NOMO-1 treated with DMSO at 0.1 percent for 48 hours (cell line): ENCODE data around the gene HARS1.
"Not testable (repeated sequence)": the region's sequence is repeated elsewhere in the genome, so short reads cannot be mapped to it uniquely, and the experiment has no call there.

Experiments
- DNase-seq: peaks from one replicate; lab custom pipeline; 2025; ENCODE audit not compliant: unreplicated experiment; lab: John Stamatoyannopoulos, UW

The HARS1 gene, protein sequence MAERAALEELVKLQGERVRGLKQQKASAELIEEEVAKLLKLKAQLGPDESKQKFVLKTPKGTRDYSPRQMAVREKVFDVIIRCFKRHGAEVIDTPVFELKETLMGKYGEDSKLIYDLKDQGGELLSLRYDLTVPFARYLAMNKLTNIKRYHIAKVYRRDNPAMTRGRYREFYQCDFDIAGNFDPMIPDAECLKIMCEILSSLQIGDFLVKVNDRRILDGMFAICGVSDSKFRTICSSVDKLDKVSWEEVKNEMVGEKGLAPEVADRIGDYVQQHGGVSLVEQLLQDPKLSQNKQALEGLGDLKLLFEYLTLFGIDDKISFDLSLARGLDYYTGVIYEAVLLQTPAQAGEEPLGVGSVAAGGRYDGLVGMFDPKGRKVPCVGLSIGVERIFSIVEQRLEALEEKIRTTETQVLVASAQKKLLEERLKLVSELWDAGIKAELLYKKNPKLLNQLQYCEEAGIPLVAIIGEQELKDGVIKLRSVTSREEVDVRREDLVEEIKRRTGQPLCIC

GRCh38 chr5:140690941-140691924 lies at the start of gene HARS1, which contains the start of gene HARS2:
Gene HARS1 (minus strand): TSS chr5:140691370. CDS start chr5:140691304, 66 bp downstream.
Gene HARS2 (plus strand): TSS chr5:140691455. CDS start chr5:140691649, 194 bp downstream.
- peak; percentile 88 for DNase-seq

- DNase-seq: no peak
Observed at GRCh38 chr5:140737486-140737885, 46.3 kb upstream of the HARS1 start.

GRCh38 chr5:140734354-140734753 lies 43.2 kb upstream of the HARS1 start:
- DNase-seq: no peak

DNA sequence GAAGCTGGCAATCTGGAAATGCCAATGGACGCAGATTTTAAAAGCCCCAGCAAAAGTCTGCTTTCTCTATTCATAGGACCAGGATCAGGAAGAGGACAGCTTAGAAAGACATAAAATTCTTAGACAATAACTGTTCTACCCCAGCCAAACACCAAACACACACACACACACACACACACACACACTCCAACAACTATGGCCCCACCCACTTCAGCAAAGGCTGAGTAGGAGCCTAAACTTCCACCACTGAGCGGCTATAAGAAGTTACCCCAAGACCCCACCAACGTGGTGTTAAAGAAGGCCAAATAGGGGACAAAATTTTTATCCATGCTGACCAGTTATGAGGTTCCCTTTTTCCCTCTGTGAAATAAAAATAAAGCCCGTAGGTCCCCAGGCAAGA lies 41.9 kb upstream of the HARS1 start:
- no peak for DNase-seq

GRCh38 chr5:140725799-140726471 lies 34.8 kb upstream of the HARS1 start:
- peak; percentile 61 for DNase-seq

GRCh38 chr5:140721395-140721794 lies 30.2 kb upstream of the HARS1 start:
- not testable (repeated sequence) for DNase-seq

DNA sequence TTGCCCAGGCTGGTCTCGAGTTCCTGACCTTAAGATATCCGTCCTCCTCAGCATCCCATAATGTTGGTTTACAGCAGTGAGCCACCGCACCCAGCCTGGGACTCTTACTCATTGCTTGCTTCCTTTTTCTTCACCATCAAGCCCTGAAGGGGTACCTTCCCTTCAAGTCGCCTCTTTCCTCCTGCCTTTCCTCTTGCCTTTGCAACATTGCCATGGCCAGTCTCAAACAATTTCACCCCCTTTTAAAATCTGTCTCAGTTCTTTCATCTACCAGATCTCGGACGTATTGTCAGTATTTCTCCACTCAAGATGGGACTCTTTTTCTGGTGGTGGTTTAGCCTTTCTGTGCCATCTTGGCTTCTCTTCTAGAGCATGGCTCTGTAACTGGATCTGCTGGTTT lies 29.6 kb upstream of the HARS1 start:
- DNase-seq: peak; percentile 50

GRCh38 chr5:140718266-140718592 lies 27.1 kb upstream of the HARS1 start:
- DNase-seq: no peak

GRCh38 chr5:140716238-140716637 lies 25.1 kb upstream of the HARS1 start:
- not testable (repeated sequence) for DNase-seq

GRCh38 chr5:140713562-140714094 lies 22.5 kb upstream of the HARS1 start:
- no peak for DNase-seq

DNA sequence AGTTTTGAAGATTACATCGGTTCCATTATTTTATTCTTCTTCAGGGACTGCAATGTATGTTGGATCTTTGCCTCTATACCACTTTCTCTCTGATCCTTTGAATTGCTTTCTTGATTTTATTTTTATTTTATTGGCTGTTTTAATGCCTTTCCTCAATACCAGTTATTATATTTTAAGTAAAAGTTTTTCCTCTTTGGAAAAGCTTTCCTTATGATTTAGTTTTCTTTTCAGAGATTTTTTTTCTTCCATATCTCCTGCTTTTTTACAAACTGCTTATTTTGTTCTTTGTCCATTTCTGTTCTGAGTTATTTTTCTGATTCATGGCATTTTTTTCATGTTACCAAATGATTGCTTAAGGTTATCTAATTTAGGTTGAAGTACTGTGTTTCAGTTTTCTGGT lies 20.6 kb upstream of the HARS1 start:
- DNase-seq: no peak

- DNase-seq: peak; percentile 93
Observed at GRCh38 chr5:140710899-140711552, 19.9 kb upstream of the HARS1 start.

- DNase-seq: not testable (repeated sequence)
Observed at GRCh38 chr5:140708787-140709186, 17.6 kb upstream of the HARS1 start.

- DNase-seq: no peak
Observed at GRCh38 chr5:140707812-140708211, 16.6 kb upstream of the HARS1 start.

GRCh38 chr5:140700177-140701144 lies 9.3 kb upstream of the HARS1 start, which contains the start of gene ZMAT2:
Gene ZMAT2 (plus strand): TSS chr5:140700447. CDS start chr5:140700461, 14 bp downstream.
- DNase-seq: peak; percentile 99

DNA sequence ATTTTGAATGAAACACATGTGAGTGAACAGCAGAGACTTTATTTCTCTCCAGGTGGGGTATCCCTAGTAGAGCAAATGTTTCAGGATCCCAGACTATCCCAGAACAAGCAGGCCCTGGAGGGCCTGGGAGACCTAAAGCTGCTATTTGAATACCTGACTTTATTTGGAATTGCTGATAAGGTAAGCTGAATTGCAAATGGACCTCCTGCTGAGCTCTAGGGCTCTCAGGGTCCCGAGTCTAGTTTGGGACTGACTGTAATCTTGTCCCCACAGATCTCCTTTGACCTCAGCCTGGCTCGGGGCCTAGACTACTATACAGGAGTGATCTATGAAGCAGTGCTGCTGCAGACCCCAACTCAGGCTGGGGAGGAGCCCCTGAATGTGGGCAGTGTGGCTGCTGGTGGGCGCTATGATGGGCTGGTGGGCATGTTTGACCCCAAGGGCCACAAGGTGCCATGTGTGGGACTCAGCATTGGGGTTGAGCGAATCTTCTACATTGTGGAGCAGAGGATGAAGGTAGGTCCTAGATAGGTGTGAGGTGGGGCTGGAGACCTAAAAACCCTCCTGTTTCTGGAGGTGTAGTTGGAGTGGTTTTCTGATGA lies 5.8 kb upstream of the HARS1 start:
- DNase-seq: no peak

- DNase-seq: no peak
Observed at GRCh38 chr5:140694276-140694675, 3.1 kb upstream of the HARS1 start.

GRCh38 chr5:140690376-140690932 lies 716 bp downstream of the HARS1 start:
- no peak for DNase-seq
